ENCODE results near the gene TKFC. TPM values are rescaled to one million over a fixed set of nuclear protein-coding genes. Genes with fewer than 3 reads are reported as not detected.

The TKFC gene
- total and polyA plus RNA-seq, 9 of the 15 experiments (the other 6 are each of a cell fraction or from before 2014, with no cell fraction given): 2.0 to 61.7 (median 28.5) TPM

- TF ChIP-seq MGA (IDR thresholded peaks at IDR 0.05) (peak; percentile 83), ZNF75A (CRISPR knock-in tag; IDR thresholded peaks at IDR 0.05) (no peak), MIER1 (IDR thresholded peaks at IDR 0.05; ENCODE audit: low read depth) (no peak; the same call in 1 of the 2 replicates), MXI1 (IDR thresholded peaks at IDR 0.05; ENCODE audit: low read depth, low read length) (no peak), HDGF (IDR thresholded peaks at IDR 0.05) (0 out of 2 replicates have a peak, but pooled peaks have one; percentile 47), CBX1 (IDR thresholded peaks at IDR 0.05; ENCODE audit: low read depth) (no peak), HCFC1 (IDR thresholded peaks at IDR 0.05; ENCODE audit: low read depth, low read length) (no peak), SMC3 (conservative IDR thresholded peaks at IDR 0.05; ENCODE audit: insufficient read depth, low read depth, low read length) (no peak), MNT (conservative IDR thresholded peaks at IDR 0.05) (peak; percentile 53 to 78), CEBPZ (IDR thresholded peaks at IDR 0.05; ENCODE audit: borderline replicate concordance, low read depth, low read length) (no peak), EZH2 (IDR thresholded peaks at IDR 0.05; ENCODE audit: borderline replicate concordance, low read depth, low read length) (no peak), U2AF1 (optimal IDR thresholded peaks at IDR 0.05; ENCODE audit: low read depth, low read length) (no peak)
Observed at GRCh38 chr11:61342207-61342803, 9.3 kb downstream of the TKFC start (continued).

All from K562 (cell line).